Spleen (tissue), 7 donors: ENCODE results near the gene ASB10.

Experiments
- POLR2A ChIP-seq, 3 donors: fragments of 450-650 bp; IDR thresholded peaks; one replicate each; pipeline ENCODE4 v1.5.1; 2017; ENCODE audit warnings: antibody characterized with exemption in 3 of 3, mild to moderate bottlenecking in 1 of 3
- TF ChIP-seq, protein P1 (sequence below), 11 experiments: fragments of 200-600 bp in 7 of 11; fragments of 450-650 bp in 4 of 11; sonication (generic) in 4 of 11; IDR thresholded peaks in 8 of 11; conservative IDR thresholded peaks in 3 of 11; 1 replicate in 7 of 11; 2 replicates in 4 of 11; pipeline versions ENCODE4 v1.4.0 to v1.8.0; 2016 to 2021; ENCODE audit warnings: antibody characterized with exemption in 11 of 11, inconsistent platforms in 4 of 11, mild to moderate bottlenecking in 1 of 11
- donor health status: DM: no; HTN: no; CAD: no; lungs with moderate emphysema.
- donor health status: DM: no; HTN: no; CAD: no.
- donor health status: DM: no; HTN: no; CAD: no.

GRCh38 chr7:151177310-151177709 is 9.7 kb downstream of the ASB10 start:
- TF ChIP-seq, protein P1, sequence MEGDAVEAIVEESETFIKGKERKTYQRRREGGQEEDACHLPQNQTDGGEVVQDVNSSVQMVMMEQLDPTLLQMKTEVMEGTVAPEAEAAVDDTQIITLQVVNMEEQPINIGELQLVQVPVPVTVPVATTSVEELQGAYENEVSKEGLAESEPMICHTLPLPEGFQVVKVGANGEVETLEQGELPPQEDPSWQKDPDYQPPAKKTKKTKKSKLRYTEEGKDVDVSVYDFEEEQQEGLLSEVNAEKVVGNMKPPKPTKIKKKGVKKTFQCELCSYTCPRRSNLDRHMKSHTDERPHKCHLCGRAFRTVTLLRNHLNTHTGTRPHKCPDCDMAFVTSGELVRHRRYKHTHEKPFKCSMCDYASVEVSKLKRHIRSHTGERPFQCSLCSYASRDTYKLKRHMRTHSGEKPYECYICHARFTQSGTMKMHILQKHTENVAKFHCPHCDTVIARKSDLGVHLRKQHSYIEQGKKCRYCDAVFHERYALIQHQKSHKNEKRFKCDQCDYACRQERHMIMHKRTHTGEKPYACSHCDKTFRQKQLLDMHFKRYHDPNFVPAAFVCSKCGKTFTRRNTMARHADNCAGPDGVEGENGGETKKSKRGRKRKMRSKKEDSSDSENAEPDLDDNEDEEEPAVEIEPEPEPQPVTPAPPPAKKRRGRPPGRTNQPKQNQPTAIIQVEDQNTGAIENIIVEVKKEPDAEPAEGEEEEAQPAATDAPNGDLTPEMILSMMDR (IDR thresholded peaks at IDR 0.05 in 8 of 11, conservative IDR thresholded peaks at IDR 0.05 in 3 of 11): no peak
- TF ChIP-seq POLR2A (IDR thresholded peaks at IDR 0.05): no peak
